ENCODE data around the gene SLC2A6. TPM values are rescaled to one million over a fixed set of nuclear protein-coding genes. Genes with fewer than 3 reads are reported as not detected.

Gene SLC2A6
- total RNA-seq, 1 experiment from 2014 or later, result 18.7 TPM

- H2BK5ac ChIP-seq (ENCODE audit: insufficient read length, low read length), result no peak overlapping the region
- no peak overlapping the region for H3K56ac ChIP-seq (ENCODE audit: insufficient read length, low read depth, low read length)
- Mint-ChIP-seq H3K9me3 (no peaks in the 10 kb centered on the region), H3K4me3 (no peak overlapping the region), H3K4me1 (peaks cover 8 to 11% of the 10 kb centered on the region in 2 experiments), H3K27me3 (ENCODE audit: low read depth) (peaks cover 5% of the 10 kb centered on the region), H3K27ac (peak overlapping the region in 1 of 3 experiments; percentile 86; a peak in 1 of 7 replicates), H3K36me3 (ENCODE audit: insufficient read depth in 1 of 3, low read depth in 3 of 3) (no peaks in the 10 kb centered on the region)
- no peak overlapping the region for H3K23ac ChIP-seq (ENCODE audit: insufficient read length, low read depth, low read length)
- no peak overlapping the region for H3K9ac ChIP-seq (ENCODE audit: extremely low read depth, insufficient read length, low read length)
- H3K27me3 ChIP-seq (ENCODE audit: insufficient read depth, low read length), result no peaks in the 10 kb centered on the region
- H3K79me1 ChIP-seq (ENCODE audit: insufficient read depth, low read depth, low read length, poor library complexity, severe bottlenecking), result no peaks in the 10 kb centered on the region
- no peaks in the 10 kb centered on the region; the same call in 1 of the 2 replicates for H3K4me1 ChIP-seq (ENCODE audit: insufficient read depth, low read length)
- H3K4ac ChIP-seq (ENCODE audit: low read depth, low read length), result no peak overlapping the region
- H2BK20ac ChIP-seq (ENCODE audit: low read depth, low read length, poor library complexity, severe bottlenecking), result no peak overlapping the region
- no peak overlapping the region for H3K27ac ChIP-seq (ENCODE audit: insufficient read length, low read depth, low read length)
- H3K18ac ChIP-seq (ENCODE audit: insufficient read length, low read depth, low read length), result no peak overlapping the region
- no peak overlapping the region for H2AK5ac ChIP-seq (ENCODE audit: insufficient read length, low read length)
- no peak overlapping the region for H4K8ac ChIP-seq (replicated peaks; ENCODE audit: insufficient read length, low read depth, low read length)
- no peak overlapping the region for H4K91ac ChIP-seq (ENCODE audit: insufficient read length, low read depth, low read length)
- no peak overlapping the region for H4K5ac ChIP-seq (ENCODE audit: insufficient read length, low read depth, low read length)
- WGBS (ENCODE audit: extremely low coverage, insufficient read length, low lambda C conversion rate), result no CpG with 5 or more reads among the region's 20 CpGs
- H3K79me2 ChIP-seq (ENCODE audit: insufficient read depth, low read length), result no peaks in the 10 kb centered on the region
- H3K14ac ChIP-seq (ENCODE audit: insufficient read depth, low read length), result no peak overlapping the region
- H4K20me1 ChIP-seq (ENCODE audit: control insufficient read depth, insufficient read depth, insufficient read length), result no peaks in the 10 kb centered on the region
- no peaks in the 10 kb centered on the region for H3K9me3 ChIP-seq (ENCODE audit: control insufficient read depth, low read depth, low read length)
- no peak overlapping the region for H2AFZ ChIP-seq (ENCODE audit: low read length)
- no peak overlapping the region for H3T11ph ChIP-seq (ENCODE audit: low read length)
- no peak for TF ChIP-seq CTCF (conservative IDR thresholded peaks at IDR 0.05)
- no peak overlapping the region for H2BK12ac ChIP-seq (ENCODE audit: insufficient read length, low read depth, low read length)
- no peak for DNase-seq
- H2BK120ac ChIP-seq (ENCODE audit: low read depth, low read length, poor library complexity, severe bottlenecking), result no peak overlapping the region
- H2BK15ac ChIP-seq (ENCODE audit: low read depth, low read length), result no peak overlapping the region
- H3K4me2 ChIP-seq (ENCODE audit: insufficient read depth, insufficient read length, low read length), result no peak overlapping the region
- H3K23me2 ChIP-seq (ENCODE audit: insufficient read length, low read depth, low read length, poor library complexity, severe bottlenecking), result peaks cover 8% of the 10 kb centered on the region
These were observed 23.8 kb downstream of the SLC2A6 start for GRCh38 chr9:133454943-133455673.
